HEK293 (cell line): ENCODE results near the gene ARPC1B.

Experiments used
- GLI2 ChIP-seq: fragments of 450-650 bp; formaldehyde crosslinking; IDR thresholded peaks from 2 replicates; pipeline ENCODE4; 2017; ENCODE audit warnings: missing biosample characterization, missing genetic modification characterization, low read depth, borderline replicate concordance
- TCF7L2 ChIP-seq: IDR thresholded peaks from 2 replicates; pipeline ENCODE4 v1.6.1; 2011; ENCODE audit warnings: low read depth, mild to moderate bottlenecking, inconsistent platforms, low read length, moderate library complexity, borderline replicate concordance
- YY1 ChIP-seq: fragments of 450-650 bp; formaldehyde crosslinking; IDR thresholded peaks from 2 replicates; pipeline ENCODE4 v1.5.1; 2018; ENCODE audit warnings: missing biosample characterization, missing genetic modification characterization
- ZBTB10 ChIP-seq: fragments of 450-650 bp; formaldehyde crosslinking; IDR thresholded peaks from 2 replicates; pipeline ENCODE4 v1.5.1; 2016; ENCODE audit warnings: missing biosample characterization, missing genetic modification characterization
- ZBTB11 ChIP-seq: fragments of 450-650 bp; formaldehyde crosslinking; conservative IDR thresholded peaks from 2 replicates; pipeline ENCODE4 v1.5.1; 2016; ENCODE audit warnings: low read depth, missing biosample characterization, missing genetic modification characterization
- ZBTB8A ChIP-seq: fragments of 450-650 bp; formaldehyde crosslinking; IDR thresholded peaks from 2 replicates; pipeline ENCODE4 v1.5.1; 2016; ENCODE audit warnings: missing biosample characterization, missing genetic modification characterization
- ZFHX2 ChIP-seq: fragments of 450-650 bp; formaldehyde crosslinking; conservative IDR thresholded peaks from 2 replicates; pipeline ENCODE4 v1.5.1; 2016; ENCODE audit warnings: missing biosample characterization, missing genetic modification characterization
- ZNF274 ChIP-seq, 2 experiments: fragments of 200-500 bp in 1 of 2; fragments of 450-650 bp in 1 of 2; sonication (Bioruptor generic) in 1 of 2; formaldehyde crosslinking in 1 of 2; IDR thresholded peaks; 2 replicates each; pipeline versions ENCODE4 v1.5.1 to v1.6.1; 2014 to 2016; ENCODE audit warnings: borderline replicate concordance in 1 of 2, inconsistent platforms in 1 of 2, low read length in 1 of 2, missing biosample characterization in 1 of 2, missing genetic modification characterization in 1 of 2
- ZNF549 ChIP-seq: fragments of 450-650 bp; IDR thresholded peaks from 2 replicates; pipeline ENCODE4 v1.5.1; 2018; ENCODE audit warnings: missing biosample characterization, missing genetic modification characterization, mild to moderate bottlenecking, inconsistent platforms, moderate library complexity
- ZNF747 ChIP-seq: fragments of 450-650 bp; formaldehyde crosslinking; IDR thresholded peaks from 2 replicates; pipeline ENCODE4 v1.5.1; 2016; ENCODE audit warnings: missing biosample characterization, missing genetic modification characterization
- ZNF776 ChIP-seq: fragments of 450-650 bp; formaldehyde crosslinking; IDR thresholded peaks from 2 replicates; pipeline ENCODE4 v1.5.0; 2017; ENCODE audit warnings: missing biosample characterization, missing genetic modification characterization, borderline replicate concordance
- TF ChIP-seq, protein P1 (sequence below): fragments of 450-650 bp; formaldehyde crosslinking; IDR thresholded peaks from 2 replicates; pipeline ENCODE4 v1.5.1; 2016; ENCODE audit warnings: missing biosample characterization, missing genetic modification characterization

- TF ChIP-seq, protein P1, sequence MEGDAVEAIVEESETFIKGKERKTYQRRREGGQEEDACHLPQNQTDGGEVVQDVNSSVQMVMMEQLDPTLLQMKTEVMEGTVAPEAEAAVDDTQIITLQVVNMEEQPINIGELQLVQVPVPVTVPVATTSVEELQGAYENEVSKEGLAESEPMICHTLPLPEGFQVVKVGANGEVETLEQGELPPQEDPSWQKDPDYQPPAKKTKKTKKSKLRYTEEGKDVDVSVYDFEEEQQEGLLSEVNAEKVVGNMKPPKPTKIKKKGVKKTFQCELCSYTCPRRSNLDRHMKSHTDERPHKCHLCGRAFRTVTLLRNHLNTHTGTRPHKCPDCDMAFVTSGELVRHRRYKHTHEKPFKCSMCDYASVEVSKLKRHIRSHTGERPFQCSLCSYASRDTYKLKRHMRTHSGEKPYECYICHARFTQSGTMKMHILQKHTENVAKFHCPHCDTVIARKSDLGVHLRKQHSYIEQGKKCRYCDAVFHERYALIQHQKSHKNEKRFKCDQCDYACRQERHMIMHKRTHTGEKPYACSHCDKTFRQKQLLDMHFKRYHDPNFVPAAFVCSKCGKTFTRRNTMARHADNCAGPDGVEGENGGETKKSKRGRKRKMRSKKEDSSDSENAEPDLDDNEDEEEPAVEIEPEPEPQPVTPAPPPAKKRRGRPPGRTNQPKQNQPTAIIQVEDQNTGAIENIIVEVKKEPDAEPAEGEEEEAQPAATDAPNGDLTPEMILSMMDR (tag by site-specific recombination) = no peak
- TF ChIP-seq ZBTB10 (tag by site-specific recombination) (no peak), ZNF747 (no peak), GLI2 (tag by site-specific recombination) (no peak), ZNF549 (tag by site-specific recombination) (no peak), ZBTB8A (no peak), ZNF776 (tag by site-specific recombination) (no peak), TCF7L2 (no peak), YY1 (tag by site-specific recombination) (no peak), ZBTB11 (tag by site-specific recombination) (no peak), ZFHX2 (peak; percentile 80), ZNF274 (IDR thresholded peaks at IDR 0.05; ENCODE audit: low read length) (no peak), ZNF274 (tag by site-specific recombination; IDR thresholded peaks at IDR 0.05; ENCODE audit: borderline replicate concordance) (no peak)
Observed at GRCh38 chr7:99440195-99440594, 65.7 kb downstream of the ARPC1B start.
